ENCODE results near the gene OSBP. TPM values are rescaled to one million over a fixed set of nuclear protein-coding genes. Genes with fewer than 3 reads are reported as not detected.

The OSBP gene
- total RNA-seq, 4 donors from 2014 or later, result 19.4 to 28.8 (median 23.3) TPM

- no peak for TF ChIP-seq POLR2A (IDR thresholded peaks at IDR 0.05)
- TF ChIP-seq CTCF (IDR thresholded peaks at IDR 0.05), result no peak
Observed at GRCh38 chr11:59598961-59599360, 16.6 kb downstream of the OSBP start.

GRCh38 chr11:59584294-59584693, 31.3 kb downstream of the OSBP start:
- H3K4me1 ChIP-seq, result no peaks in the 10 kb centered on the region
- DNase-seq, result no peak
- TF ChIP-seq CTCF (IDR thresholded peaks at IDR 0.05) (no peak), POLR2A (IDR thresholded peaks at IDR 0.05) (no peak)
- H3K4me3 ChIP-seq, result no peak overlapping the region
- H3K9me3 ChIP-seq, result peaks cover 0 to 11% (median 0%) of the 10 kb centered on the region in 3 donors
- peaks cover 9 to 100% (median 17%) of the 10 kb centered on the region in 3 donors for H3K36me3 ChIP-seq
- intact Hi-C loops (cut with DNase I), result no loop called here
- H3K27ac ChIP-seq, result no peak overlapping the region
- 92 to 97% methylated on average over 2 of the region's 2 CpGs for WGBS, 2 donors
- H3K27me3 ChIP-seq, result no peaks in the 10 kb centered on the region

More at GRCh38 chr11:59598961-59599360, 16.6 kb downstream of the OSBP start:
- Histone ChIP-seq H3K27me3 (no peaks in the 10 kb centered on the region), H3K36me3 (peaks cover 19 to 100% (median 48%) of the 10 kb centered on the region in 3 donors), H3K4me1 (no peaks in the 10 kb centered on the region), H3K9me3 (no peaks in the 10 kb centered on the region), H3K27ac (no peak overlapping the region), H3K4me3 (no peak overlapping the region)
- WGBS, 2 donors, result 85 to 100% methylated on average over 1 of the region's 1 CpG
- intact Hi-C loops (cut with DNase I), result no loop called here
- DNase-seq, result no peak

GRCh38 chr11:59582006-59582405, 33.6 kb downstream of the OSBP start:
- no peaks in the 10 kb centered on the region for H3K27me3 ChIP-seq
- no peak overlapping the region for H3K27ac ChIP-seq
- H3K9me3 ChIP-seq, result peaks cover 0 to 11% (median 0%) of the 10 kb centered on the region in 3 donors
- intact Hi-C loops (cut with DNase I), result no loop called here
- no peak for DNase-seq
- H3K4me1 ChIP-seq, result no peaks in the 10 kb centered on the region
- TF ChIP-seq CTCF (IDR thresholded peaks at IDR 0.05) (no peak), POLR2A (IDR thresholded peaks at IDR 0.05) (no peak)
- no peak overlapping the region for H3K4me3 ChIP-seq
- 86 to 100% methylated on average over 1 of the region's 1 CpG for WGBS, 2 donors
- H3K36me3 ChIP-seq, result peaks cover 9 to 100% (median 28%) of the 10 kb centered on the region in 3 donors

- H3K4me3 ChIP-seq, result no peak overlapping the region
- no peaks in the 10 kb centered on the region for H3K9me3 ChIP-seq
- DNase-seq, result no peak
- no peaks in the 10 kb centered on the region for H3K27me3 ChIP-seq
- peaks cover 0 to 16% (median 7%) of the 10 kb centered on the region in 3 donors for H3K4me1 ChIP-seq
- TF ChIP-seq POLR2A (IDR thresholded peaks at IDR 0.05) (no peak), CTCF (IDR thresholded peaks at IDR 0.05) (no peak)
- 100% methylated on average over 1 of the region's 1 CpG for WGBS, 2 donors
- no peak overlapping the region for H3K27ac ChIP-seq
- H3K36me3 ChIP-seq, result peaks cover 9 to 90% (median 39%) of the 10 kb centered on the region in 3 donors
- intact Hi-C loops (cut with DNase I), result no loop called here
Observed at GRCh38 chr11:59578369-59578768, 37.2 kb downstream of the OSBP start.

- H3K9me3 ChIP-seq, result no peaks in the 10 kb centered on the region
- intact Hi-C loops (cut with DNase I), result no loop called here
- no peak overlapping the region for H3K27ac ChIP-seq
- no peaks in the 10 kb centered on the region for H3K27me3 ChIP-seq
- peaks cover 9 to 62% (median 33%) of the 10 kb centered on the region in 3 donors for H3K36me3 ChIP-seq
- H3K4me1 ChIP-seq, result peaks cover 0 to 16% (median 7%) of the 10 kb centered on the region in 3 donors
- 93 to 100% methylated on average over 1 of the region's 1 CpG for WGBS, 2 donors
- no peak for DNase-seq
- H3K4me3 ChIP-seq, result no peak overlapping the region
- TF ChIP-seq CTCF (IDR thresholded peaks at IDR 0.05) (no peak), POLR2A (IDR thresholded peaks at IDR 0.05) (no peak)
Observed at GRCh38 chr11:59575505-59575904, 40.1 kb downstream of the OSBP start.

All from esophagus squamous epithelium (tissue), 5 donors.